GM21528 (cell line): Measurements from ENCODE around the gene MAML2.

Experiments used
- ATAC-seq: cut with Tn5 transposase; IDR thresholded peaks from one replicate; pipeline ENCODE4 v1.9.1; 2021; ENCODE audit warnings: mild to moderate bottlenecking, moderate library complexity; ENCODE audit not compliant: unreplicated experiment, low FRiP score

Gene MAML2

DNA sequence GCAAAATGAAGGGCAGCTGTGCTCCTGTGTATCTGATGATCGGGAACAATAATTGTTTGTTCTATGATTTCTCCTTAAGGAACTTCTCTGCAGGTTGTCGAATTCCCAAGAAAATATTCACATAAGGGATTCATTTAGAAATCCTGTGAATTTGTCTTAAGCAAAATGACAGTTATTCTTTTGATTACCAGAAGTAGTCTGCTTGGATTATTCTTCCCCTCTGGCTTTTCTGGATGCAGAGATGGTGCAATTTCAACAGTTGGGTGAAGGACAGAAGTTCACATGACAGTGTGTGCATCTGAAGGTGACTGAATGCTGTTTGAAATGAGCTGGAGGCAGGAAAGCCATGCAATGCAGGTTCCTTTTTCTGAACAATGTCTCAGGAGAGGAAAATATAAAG is 281.9 kb downstream of the MAML2 start:
- no peak for ATAC-seq

DNA sequence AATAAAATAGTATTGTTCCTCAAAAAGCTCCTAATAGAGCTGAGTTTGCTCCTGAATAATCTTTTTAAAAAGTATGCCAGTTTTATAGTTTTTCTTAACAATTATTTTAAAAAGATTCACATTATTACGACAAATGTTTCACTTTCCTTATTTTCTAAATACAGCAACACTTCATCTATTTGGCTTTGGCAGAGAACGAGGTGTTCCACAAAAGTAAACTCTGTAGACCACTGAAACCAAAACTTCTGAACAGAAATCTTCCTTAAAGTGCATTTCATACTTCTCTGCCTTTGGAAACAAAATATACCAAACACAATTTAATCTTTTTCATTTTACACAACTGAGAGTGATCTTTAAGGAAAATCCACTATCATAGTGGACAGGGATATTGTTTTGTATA is 285.5 kb downstream of the MAML2 start:
- no peak for ATAC-seq

DNA sequence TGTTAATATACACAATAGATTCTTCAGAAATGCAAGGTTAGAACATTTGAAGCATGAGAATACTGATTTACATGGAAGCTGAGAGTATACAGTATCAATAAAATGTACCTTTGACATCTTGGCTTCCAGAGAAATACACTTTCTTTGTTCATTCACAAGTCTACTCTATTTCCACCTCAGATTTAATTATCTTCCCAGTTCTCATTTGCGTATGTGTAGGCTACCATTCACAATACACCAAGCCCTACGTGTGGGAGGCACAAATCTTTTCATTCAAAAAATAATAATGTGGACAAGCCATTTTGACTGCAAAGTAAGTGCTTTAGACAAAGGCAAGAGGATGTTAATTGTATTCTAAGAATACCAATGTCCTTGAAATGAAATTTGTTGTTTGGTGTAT is 286.4 kb downstream of the MAML2 start:
- no peak for ATAC-seq

DNA sequence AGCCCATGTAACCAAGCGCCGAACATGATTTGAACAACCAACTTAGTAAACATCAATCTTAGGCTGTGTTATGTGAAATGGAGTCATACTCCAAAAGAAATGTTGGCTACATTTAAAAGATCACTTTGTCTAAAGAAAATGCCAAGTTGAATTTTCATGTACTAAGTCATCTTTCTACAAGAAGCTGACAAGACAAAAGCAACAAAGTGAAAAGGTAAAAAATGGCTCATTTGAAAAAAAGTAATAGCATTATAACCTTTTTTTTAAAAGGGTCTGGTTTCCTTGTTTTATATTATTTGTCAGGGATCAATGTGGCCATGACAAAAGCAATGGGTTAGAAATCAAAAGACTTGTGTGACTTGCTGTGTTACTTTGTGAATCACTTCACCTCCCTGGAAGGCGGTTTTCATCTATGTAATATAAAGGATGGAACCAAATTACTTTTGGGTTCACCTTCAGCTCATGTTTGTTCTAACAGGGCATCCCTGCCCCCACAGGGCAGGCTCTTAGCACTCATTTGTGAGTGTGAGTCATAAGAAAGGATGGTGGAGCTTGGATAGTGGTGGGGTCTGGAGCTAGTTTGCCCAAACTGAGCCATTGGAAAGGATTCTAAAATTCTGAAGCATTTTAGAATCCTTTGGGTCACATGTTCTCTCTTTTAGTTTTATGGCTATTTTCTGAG is 287.1 kb downstream of the MAML2 start:
- no peak for ATAC-seq

DNA sequence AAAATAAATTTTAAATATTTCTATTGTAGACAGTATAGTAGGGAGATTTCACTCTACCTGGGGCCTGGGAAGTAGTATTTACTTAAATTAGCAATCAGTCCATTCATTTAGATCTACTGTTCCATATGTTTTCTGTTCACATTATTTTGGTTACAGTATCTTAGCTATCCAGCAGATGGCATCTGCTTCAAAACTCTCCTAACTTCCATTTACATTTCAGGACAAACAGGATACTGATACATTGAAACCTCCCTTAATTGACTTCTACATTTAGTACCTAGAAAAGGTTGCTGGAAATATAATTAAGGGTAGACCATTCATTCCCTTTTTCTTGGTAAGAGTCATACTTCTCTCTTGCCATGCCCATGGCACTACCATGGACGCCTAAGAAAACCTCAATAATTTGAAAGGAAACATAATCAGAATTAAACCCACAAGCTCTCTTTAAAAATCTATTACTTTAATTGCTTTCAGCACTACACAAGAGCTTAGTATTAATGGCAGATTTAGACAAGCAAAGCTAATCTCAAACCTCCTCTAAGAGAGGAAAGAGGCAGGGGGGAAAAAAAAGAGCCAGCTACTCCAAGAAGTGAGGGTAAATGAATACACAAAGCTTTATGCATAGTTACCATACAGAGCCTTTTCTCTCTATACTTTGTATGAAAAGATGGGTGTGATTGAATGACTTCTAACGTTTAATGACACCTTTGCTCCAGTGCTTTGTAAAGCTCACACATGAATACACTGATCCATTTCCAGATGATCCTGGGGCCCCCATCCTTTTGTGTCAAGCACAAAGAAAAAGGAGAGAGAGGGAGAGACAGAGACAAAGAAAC is 287.9 kb downstream of the MAML2 start:
- no peak for ATAC-seq

DNA sequence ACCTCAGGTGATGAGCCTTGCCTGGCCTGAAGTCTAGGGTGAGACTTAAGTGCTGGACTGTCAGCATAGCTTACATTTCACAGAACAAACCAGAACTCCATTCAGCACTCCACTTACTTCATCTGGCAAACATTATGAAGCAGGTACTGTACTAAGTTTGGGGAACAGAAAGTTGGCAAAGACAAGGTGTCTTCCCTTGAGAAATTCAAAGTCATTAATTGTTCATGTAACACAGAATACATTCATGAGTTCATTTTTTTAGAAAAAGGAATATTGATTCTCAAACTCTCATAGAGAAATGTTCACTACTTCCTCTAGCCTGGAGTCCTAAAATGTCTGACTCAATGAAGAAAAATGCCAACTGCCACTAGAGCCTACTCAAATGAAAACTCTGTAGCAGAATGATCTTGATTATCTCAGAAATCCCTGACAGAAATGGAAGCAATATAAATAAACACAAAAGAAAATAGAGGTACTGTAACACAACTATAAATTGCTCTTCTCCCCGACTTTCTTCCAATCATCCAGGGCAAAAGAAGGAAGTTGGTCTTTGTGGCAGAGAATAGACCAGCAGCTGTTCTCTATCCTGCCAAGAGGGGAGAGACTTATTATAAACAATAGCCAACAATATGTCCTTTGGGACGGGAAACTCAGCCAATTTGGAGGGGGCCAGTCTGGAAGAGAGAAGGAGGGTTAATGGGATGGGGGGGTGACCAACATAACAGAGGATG is 289.9 kb downstream of the MAML2 start:
- no peak for ATAC-seq

DNA sequence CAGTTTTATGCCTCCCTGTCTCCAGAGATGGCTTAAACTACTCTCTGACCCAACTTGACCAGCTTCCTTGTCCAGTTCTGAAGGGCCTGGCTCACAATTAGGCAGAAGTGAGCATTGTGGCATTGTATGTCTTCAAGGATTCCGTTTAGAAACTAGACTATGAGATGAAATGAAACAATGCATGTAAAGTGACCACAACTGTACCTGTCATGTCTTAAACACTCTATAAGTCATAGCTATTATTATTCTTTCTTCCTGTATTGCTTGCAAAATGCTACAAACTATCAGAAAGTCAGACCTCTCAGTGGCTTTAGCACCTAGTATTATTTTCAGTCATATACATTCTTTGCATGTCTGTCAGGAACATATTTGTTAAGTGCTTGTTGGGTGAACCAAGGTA is 291.2 kb downstream of the MAML2 start:
- peak; percentile 95 for ATAC-seq

DNA sequence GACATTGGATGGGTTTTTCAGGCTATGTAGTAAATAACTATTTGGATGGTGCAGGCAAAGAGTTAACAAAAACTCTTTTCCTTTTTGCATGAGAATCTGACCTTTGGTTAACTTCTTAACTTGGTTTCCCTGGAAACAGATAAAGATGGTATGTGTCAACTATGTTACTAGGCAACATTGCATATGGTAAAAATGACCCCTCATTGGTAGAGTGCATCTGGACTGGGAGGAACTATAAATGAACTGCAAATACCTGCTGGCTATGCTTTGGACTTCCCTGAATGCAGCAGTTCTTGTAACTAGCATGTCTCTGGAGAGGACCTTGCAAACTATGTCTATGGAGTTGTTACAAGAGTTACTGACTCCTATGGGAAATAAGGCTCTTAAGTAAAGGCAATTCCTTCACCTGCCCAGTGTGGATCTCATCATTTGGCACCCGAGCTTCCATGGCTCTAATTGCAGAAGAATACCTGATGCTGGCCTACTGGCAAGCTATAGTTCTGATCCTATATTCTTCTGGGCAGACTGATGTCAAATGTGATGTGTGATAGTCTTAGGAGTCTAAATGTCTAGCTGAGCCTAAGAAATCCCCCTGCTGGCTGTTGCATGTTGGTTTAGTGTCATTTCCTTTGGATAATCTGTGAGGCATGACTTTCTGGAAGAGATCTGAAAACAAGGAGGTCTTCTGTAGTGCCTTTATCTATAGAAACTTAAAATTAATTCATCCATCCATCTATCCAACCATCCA is 292.4 kb downstream of the MAML2 start:
- no peak for ATAC-seq

DNA sequence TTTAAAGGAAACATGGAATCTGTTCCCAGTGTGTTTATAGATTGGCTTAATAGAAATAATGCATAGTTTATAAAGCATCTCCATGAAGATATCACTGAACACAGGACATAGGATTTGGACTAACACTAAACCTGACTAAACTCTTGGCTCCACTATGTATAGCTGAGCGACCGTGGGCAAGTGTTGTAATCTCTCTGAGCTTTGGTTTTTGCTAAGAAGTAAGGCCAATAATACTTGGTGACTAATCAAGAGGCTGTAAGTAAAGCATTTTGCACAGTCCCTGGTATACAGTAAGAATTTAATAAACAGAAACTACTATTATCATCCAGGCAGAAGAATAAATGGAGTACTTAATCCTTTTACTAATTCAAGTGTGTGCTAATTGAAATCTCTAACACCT is 293.6 kb downstream of the MAML2 start:
- ATAC-seq = no peak

DNA sequence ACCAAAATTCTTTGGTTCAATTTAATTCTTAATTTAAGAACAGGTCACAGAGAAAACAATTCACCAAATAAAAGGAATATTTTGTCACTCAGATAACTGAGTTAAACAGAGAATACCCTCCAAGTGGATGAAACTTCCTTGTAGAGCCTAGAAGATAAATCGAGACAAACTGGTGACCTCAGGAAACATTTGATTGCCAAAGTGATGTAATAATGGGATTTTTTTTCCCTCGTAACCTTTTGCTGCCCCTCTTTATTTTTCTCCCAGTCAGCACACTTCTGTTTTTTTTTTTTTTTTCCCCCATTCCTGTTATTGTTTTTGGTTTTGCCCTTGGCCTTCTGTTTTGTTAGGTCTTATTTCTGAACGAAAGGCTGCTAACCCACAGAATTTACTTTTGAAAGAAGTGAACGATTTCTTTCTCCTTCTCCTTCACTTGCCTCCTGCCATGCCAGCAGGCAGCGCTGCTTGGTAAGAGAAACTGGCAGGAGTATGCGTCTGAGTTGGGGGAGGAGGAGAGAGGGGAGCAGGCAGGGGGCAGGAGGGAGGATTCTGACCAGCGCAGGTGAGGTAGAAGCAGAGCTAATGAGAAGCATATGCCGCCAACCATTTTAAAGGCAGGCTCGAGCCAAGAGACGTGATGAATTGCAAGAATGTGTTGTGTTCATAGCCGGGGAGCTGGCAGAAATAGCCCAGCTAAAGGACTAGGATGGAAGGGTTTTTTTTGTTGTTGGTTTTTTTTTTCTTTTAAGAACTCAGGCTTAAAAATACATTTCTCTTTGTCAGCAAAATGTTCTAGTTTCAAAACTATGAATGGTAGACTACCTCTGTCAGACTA is 297.2 kb downstream of the MAML2 start:
- no peak for ATAC-seq

DNA sequence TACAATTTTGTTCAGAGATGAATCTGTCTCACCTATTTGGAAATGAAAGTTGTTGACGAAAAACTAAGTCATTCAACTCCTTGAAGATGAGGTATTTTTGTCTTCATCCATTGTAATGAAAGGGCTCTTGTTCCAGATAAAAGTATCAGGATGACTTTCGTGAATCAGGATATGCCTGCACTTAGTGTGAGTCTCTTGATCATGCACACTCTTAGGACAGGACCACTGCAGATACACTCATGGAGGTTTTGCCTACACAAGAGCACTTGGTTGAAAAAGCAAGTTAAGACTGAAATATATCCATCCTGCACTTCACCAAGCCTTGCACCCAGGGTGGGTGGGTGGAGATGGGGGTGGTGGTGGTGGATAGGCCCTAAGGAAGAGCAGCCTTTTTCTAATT is 298.2 kb downstream of the MAML2 start:
- ATAC-seq = no peak

DNA sequence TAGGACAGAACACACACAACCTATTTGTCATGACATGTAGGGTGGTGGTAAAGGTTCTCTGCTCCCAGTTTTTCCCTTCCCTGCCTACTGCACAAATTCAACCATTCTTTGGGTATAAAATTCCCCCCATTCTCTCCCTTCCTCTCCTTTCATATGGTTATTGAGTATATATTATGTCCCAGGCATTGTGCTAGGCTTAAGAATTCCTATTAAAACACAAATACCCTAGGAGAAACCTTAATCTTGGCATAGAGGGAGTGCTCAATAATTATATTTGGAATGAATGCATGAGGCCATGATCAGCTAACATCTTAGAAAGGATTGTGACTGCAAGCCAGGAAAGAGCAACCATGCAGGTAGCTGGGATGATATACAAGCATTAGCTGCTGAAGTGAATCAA is 298.7 kb downstream of the MAML2 start:
- no peak for ATAC-seq

DNA sequence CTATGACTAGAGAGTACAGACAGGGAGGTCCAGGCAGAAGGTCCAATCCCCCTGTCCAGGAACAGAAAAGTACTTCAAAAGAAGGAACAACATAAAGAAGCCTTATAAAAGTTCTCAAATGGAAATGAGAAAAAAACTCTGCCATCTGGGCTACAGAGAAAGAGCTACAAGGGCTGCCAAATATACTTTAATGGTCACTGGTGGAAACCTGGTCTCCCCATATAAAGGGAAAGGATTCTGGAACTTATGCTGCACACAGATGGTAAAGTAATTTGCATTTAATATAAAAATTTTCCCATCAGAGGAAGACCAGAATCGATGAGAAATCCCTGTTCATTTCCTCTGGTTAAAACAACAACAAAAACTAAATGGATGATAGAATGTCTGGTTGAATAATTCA is 299.7 kb downstream of the MAML2 start:
- no peak for ATAC-seq

DNA sequence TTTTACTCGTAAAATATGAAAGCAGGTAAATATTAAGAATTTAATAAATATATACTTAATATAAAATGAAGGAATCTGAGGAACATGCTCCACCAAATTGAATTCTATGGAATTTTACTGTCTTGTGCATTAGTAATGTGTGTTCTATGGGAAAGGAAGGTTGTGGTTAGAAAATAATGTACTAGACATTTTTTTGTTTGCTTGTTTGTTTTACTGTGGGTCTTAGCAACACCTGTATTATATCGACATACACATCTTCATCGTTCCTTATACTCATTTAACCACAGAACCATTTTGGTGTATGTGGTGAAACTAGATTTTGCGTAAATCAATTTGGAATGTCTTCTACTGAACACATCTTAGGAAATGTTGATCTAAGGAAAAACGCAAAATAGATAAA is 304.9 kb downstream of the MAML2 start:
- ATAC-seq = no peak

DNA sequence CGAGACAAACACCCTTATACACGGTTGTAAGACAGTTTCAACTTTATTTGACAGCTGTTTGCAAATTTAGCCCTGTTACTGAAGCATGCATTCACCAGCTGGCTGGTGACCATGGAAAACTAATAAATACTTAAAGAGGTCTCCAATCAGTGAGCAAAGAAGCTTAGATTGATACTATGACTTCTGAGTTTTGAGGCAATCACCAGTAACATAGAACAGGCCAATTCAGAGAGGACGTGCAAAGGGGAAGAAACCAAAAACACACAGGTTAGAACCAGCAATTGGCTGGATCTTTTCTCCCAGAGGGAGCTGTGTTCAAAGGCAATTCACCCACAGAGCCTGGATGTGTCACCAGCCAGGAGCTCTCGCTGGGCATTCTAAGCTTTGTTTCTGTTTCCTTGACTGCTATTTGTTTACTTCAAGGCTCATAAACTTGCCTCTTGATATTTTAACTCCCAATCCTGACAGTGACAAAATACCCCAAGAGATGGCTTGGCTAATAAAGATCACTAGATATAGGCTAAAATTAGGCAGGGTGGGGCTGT is 305.5 kb downstream of the MAML2 start:
- no peak for ATAC-seq

DNA sequence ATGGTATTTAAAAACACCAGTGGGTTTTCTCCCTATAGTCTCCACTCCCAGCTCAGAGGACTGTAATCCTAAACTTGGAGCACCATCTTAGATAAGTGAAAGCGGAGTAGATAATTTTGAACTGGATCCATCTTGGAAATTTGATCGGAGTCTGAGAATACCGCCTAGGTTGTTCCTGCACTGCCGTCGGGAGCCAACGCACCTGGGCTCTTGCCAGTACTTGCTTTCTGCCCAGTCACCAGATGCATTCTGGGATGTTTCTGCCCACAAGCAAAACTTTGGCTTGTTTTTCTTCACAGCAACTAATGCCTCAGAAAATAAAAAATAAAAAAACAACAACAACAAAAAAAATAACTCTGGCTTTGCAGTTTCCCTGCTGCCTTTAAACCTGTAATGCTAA is 306.1 kb downstream of the MAML2 start:
- ATAC-seq = no peak

DNA sequence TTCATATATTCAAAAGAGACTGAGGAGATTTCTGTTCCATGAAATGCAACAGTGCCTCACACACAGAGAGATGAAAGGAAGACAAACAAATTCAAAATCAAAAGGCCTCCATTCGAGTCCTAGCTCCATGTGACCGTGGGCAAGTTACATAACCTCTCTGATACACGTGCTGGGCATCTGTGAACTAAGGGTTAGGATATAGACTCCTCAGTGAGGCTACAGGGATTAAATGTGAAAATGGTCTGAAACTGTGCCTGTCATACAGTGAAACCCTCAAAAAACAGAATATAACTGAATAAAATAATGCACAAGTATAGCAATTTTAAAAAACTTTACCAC is 307.3 kb downstream of the MAML2 start:
- ATAC-seq = no peak

DNA sequence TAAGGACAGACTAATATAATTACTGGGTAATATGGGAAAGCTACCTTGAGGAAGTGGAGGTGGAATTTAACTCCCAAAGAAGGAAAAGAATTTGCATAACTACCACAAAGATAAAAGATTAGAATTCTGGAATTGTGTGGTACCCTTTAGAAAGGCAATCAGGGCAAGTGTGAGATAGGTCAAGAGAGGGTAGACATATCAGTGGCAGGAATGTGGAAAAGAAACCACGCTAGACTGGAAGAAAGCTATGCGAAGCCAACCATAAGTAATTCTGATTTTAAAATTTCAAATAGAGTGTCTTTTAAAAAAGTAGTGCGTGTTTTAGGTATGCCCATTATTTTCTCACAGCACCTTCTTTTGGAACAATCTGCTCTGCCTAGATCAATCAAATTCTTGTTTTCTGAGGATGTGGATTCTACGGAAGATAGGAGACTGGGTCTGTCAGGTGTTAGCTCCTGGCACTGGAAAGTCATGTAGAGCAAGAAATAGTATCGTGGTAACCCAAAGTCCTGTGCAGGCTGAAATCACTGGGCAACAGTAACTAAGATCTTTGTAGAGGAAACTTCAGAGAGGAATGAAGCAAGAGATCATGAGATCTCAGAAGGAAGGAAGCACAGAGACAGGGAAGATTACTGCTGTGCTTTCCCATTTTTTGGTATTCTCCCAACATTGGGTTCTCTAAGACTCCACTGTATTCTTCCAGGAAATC is 307.8 kb downstream of the MAML2 start:
- ATAC-seq = no peak

DNA sequence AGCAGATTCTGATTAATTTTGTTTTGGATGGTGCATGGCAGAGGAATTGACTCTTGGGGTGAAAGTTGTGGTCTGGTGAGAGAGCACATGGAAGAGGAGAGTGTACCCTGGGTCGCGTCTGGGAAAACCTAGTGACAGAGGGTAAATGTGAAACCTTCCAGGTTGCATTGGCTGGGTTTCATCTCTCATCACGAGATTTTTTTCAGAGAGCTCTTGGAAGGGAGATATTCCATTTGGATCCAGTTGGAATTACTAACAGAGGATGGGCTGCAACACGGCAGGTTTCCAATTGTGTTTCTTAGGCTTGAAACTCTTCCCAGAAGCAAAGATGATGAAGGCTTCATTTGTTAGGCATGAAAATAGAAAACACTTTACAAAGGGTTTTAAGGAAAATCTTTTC is 309.4 kb downstream of the MAML2 start:
- ATAC-seq = no peak
